Activated CD4-positive, CD25-positive, alpha-beta regulatory T cell treated with anti-CD3 and anti-CD28 coated beads, Interleukin-2, amount 50 U/mL, for 16 hours (primary cell): ENCODE measurements around the gene ATCAY.
"Not testable (repeated sequence)": the region's sequence is repeated elsewhere in the genome, so short reads cannot be mapped to it uniquely, and the experiment has no call there.

Experiments used
- DNase-seq: peaks from one replicate; pipeline ENCODE4 v3.0.0-alpha.2; 2020; ENCODE audit warnings: low read depth, low spot score

ATCAY gene

GRCh38 chr19:3902317-3902973 lies 22.0 kb downstream of the ATCAY start:
- no peak for DNase-seq

GRCh38 chr19:3904233-3904632 lies 23.7 kb downstream of the ATCAY start:
- no peak for DNase-seq

GRCh38 chr19:3907626-3908265 lies 27.3 kb downstream of the ATCAY start:
- DNase-seq, result no peak

- no peak for DNase-seq
Measured at GRCh38 chr19:3908266-3909054, 28.0 kb downstream of the ATCAY start.

- no peak for DNase-seq
Measured at GRCh38 chr19:3910105-3910504, 29.6 kb downstream of the ATCAY start.

GRCh38 chr19:3914199-3914598 lies 33.7 kb downstream of the ATCAY start:
- DNase-seq, result no peak

GRCh38 chr19:3916033-3916432 lies 35.5 kb downstream of the ATCAY start:
- no peak for DNase-seq

GRCh38 chr19:3919793-3920192 lies 39.3 kb downstream of the ATCAY start:
- no peak for DNase-seq

GRCh38 chr19:3923096-3923758 lies 42.7 kb downstream of the ATCAY start:
- no peak for DNase-seq

GRCh38 chr19:3923912-3924311 lies 43.4 kb downstream of the ATCAY start:
- no peak for DNase-seq

- no peak for DNase-seq
Measured at GRCh38 chr19:3931041-3931440, 50.6 kb downstream of the ATCAY start.

- DNase-seq, result no peak
Measured at GRCh38 chr19:3932931-3933810, 52.7 kb downstream of the ATCAY start, which contains the start of gene NMRK2. Gene NMRK2 (plus strand): TSS chr19:3933069. CDS start chr19:3933672, 603 bp downstream.

GRCh38 chr19:3936506-3937442 lies 56.3 kb downstream of the ATCAY start:
- DNase-seq, result no peak

GRCh38 chr19:3938300-3938950 lies 57.9 kb downstream of the ATCAY start:
- DNase-seq, result not testable (repeated sequence)

GRCh38 chr19:3942790-3943409 lies 62.4 kb downstream of the ATCAY start:
- no peak for DNase-seq

GRCh38 chr19:3944018-3944721 lies 63.7 kb downstream of the ATCAY start:
- DNase-seq, result no peak

- DNase-seq, result no peak
Measured at GRCh38 chr19:3945838-3946237, 65.4 kb downstream of the ATCAY start.

GRCh38 chr19:3947316-3947933 lies 66.9 kb downstream of the ATCAY start:
- not testable (repeated sequence) for DNase-seq
